Stomach (tissue), 9 donors: ENCODE measurements around the gene ISCA2. TPM values are rescaled to one million over a fixed set of nuclear protein-coding genes. Genes with fewer than 3 reads are reported as not detected.

Source experiments
- DNase-seq, 2 donors: peaks; one replicate each; pipeline versions ENCODE4 v3.0.0 to v3.0.0-alpha.2; 2013 to 2019
- H3K27ac ChIP-seq, 5 donors: fragments of 200-600 bp in 4 of 5; sonication (generic) in 4 of 5; one replicate each; pipeline ENCODE4 v1.5.1; 2013 to 2019; ENCODE audit warnings: mild to moderate bottlenecking in 1 of 5, moderate library complexity in 1 of 5
- H3K27me3 ChIP-seq, 3 donors: fragments of 200-600 bp; sonication (generic); one replicate each; pipeline ENCODE4 v1.5.1; 2017 to 2019; ENCODE audit warnings: mixed run types in 1 of 3
- H3K36me3 ChIP-seq, 4 donors: fragments of 200-600 bp; sonication (generic); 1 replicate in 3 of 4; 2 replicates in 1 of 4; pipeline ENCODE4 v1.5.1; 2016 to 2019
- H3K4me1 ChIP-seq, 4 donors: fragments of 200-600 bp; sonication (generic); one replicate each; pipeline ENCODE4 v1.5.1; 2016 to 2019
- H3K4me3 ChIP-seq, 4 donors: fragments of 200-600 bp; sonication (generic) in 3 of 4; one replicate each; pipeline ENCODE4 v1.5.1; 2016 to 2019; ENCODE audit warnings: mild to moderate bottlenecking in 1 of 4
- H3K9me3 ChIP-seq, 4 donors: fragments of 200-600 bp; sonication (generic); one replicate each; pipeline ENCODE4 v1.5.1; 2016 to 2019
- CTCF ChIP-seq, 7 experiments: fragments of 450-650 bp in 4 of 7; fragments of 200-600 bp in 3 of 7; sonication (generic) in 3 of 7; IDR thresholded peaks; one replicate each; pipeline ENCODE4 v1.5.1; 2016 to 2019; ENCODE audit warnings: antibody characterized with exemption in 7 of 7, control low read depth in 2 of 7, mild to moderate bottlenecking in 1 of 7
- EP300 ChIP-seq: sonication (generic); formaldehyde crosslinking; IDR thresholded peaks from one replicate; pipeline ENCODE4 v1.6.1; 2017; ENCODE audit warnings: antibody characterized with exemption
- POLR2A ChIP-seq, 4 donors: fragments of 450-650 bp; IDR thresholded peaks; one replicate each; pipeline ENCODE4 v1.6.1; 2016; ENCODE audit warnings: antibody characterized with exemption in 4 of 4, control low read depth in 2 of 4, mild to moderate bottlenecking in 1 of 4, moderate library complexity in 1 of 4
- POLR2AphosphoS5 ChIP-seq, 3 donors: sonication (generic); formaldehyde crosslinking; IDR thresholded peaks; one replicate each; pipeline ENCODE4 v1.6.1; 2016; ENCODE audit warnings: antibody characterized with exemption in 3 of 3
- WGBS, 5 donors: extraction: QIAGEN DNeasy Blood & Tissue Kit in 3 of 5; methylation state at CpG; one replicate each; pipeline versions ENCODE4 v1.1.5 to v1.1.7; 2013 to 2018; 5-methylcytosine and 5-hydroxymethylcytosine counted together
- intact Hi-C: fragments of 100-400 bp; cut with DNase I; formaldehyde crosslinking; loops from one replicate; pipeline ENCODE4 v1.15.1; 2023; ENCODE audit warnings: low total_unique reads
- polyA plus RNA-seq, 3 donors: library from polyadenylated mRNA; stranded (reverse); fragments of 200-250 nt; gene quantifications; one replicate each; pipeline ENCODE4 v1.2.3, GENCODE V29; 2013
- total RNA-seq, 5 donors: library from RNA; depleted of rRNA; stranded (reverse); fragments of >200 nt; gene quantifications; one replicate each; pipeline versions ENCODE4 v1.1.0 to v1.2.3, GENCODE V29; 2014 to 2016
- donor health status: healthy with polysubstance abuse.
- donor health status: Bipolar disorder and iron deficiency.
- donor health status: healthy.

Gene ISCA2
- total and polyA plus RNA-seq, 8 donors: 15.2 to 34.3 (median 25.0) TPM; not detected in 2

- intact Hi-C loops: no loop called here
- H3K27ac ChIP-seq: peak overlapping the region in 1 of 5 donors; percentile 93
- H3K9me3 ChIP-seq: no peaks in the 10 kb centered on the region
- H3K27me3 ChIP-seq: no peaks in the 10 kb centered on the region
- H3K36me3 ChIP-seq: peaks cover 0 to 33% (median 12%) of the 10 kb centered on the region in 4 donors
- 40 to 75% (median 60%) methylated on average over 2 of the region's 2 CpGs for WGBS, 5 donors
- H3K4me1 ChIP-seq: peaks cover 11 to 41% (median 22%) of the 10 kb centered on the region in 4 donors
- TF ChIP-seq POLR2AphosphoS5 (IDR thresholded peaks at IDR 0.05): no peak
- no peak for TF ChIP-seq POLR2A (IDR thresholded peaks at IDR 0.05)
- no peak overlapping the region for H3K4me3 ChIP-seq
- DNase-seq: no peak
Measured at GRCh38 chr14:74495356-74495755, 1.8 kb downstream of the ISCA2 start.

DNA sequence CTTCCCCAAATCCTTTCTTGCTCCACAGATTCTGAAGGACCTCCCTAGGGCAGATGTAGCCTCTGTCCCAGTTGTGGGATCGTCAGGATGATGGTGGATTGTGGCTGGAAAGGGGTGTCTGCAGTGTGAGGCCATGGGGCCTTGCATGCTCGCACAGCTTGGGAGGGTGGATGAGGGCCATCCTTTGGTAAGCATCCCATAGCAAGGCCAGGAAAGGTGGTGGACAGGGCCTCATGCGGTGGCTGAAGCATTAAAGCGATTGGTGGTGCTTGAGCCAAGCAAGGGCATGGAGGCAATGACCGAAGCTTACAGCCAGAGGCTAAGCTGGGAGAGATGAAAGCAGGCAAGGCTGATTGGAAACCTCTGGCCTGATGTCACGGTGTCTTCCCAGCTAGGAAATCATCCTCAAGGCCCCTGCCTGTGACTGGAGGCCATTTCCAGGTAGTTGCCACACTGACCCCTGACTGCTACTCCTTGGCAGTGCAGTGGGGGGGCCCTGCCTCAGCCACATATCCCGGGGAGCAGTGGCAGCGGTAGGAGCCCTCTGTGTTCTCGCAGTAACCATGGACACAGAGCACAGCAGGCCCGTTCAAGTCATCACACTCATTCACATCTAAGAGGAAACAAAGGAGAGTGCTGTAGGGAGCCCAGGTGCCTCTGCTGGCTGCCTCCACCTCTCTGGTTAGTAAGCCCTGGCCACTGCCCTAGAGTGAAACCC is 7.0 kb downstream of the ISCA2 start:
- 80 to 92% (median 83%) methylated on average over 6 to 10 of the region's 10 CpGs for WGBS, 5 donors
- TF ChIP-seq POLR2A (IDR thresholded peaks at IDR 0.05) (no peak), EP300 (no peak), POLR2AphosphoS5 (IDR thresholded peaks at IDR 0.05) (no peak), CTCF (IDR thresholded peaks at IDR 0.05) (no peak)
- H3K4me3 ChIP-seq: no peak overlapping the region
- DNase-seq: no peak
- intact Hi-C loops: loop anchor here (5.0 kb wide), 1 partner anchor 112 kb away; the partner anchor contains the start of gene LTBP2
- H3K27ac ChIP-seq: peak overlapping the region in 1 of 5 donors; percentile 66
- peaks cover 0 to 56% (median 27%) of the 10 kb centered on the region in 4 donors for H3K36me3 ChIP-seq
- peaks cover 0 to 14% (median 8%) of the 10 kb centered on the region in 4 donors for H3K4me1 ChIP-seq
- H3K9me3 ChIP-seq: no peaks in the 10 kb centered on the region
- H3K27me3 ChIP-seq: no peaks in the 10 kb centered on the region

GRCh38 chr14:74501135-74501614 is 7.6 kb downstream of the ISCA2 start:
- peak in 5 of 7 experiments; percentile 26 to 59 (median 51) for TF ChIP-seq CTCF (IDR thresholded peaks at IDR 0.05)
- TF ChIP-seq POLR2AphosphoS5 (IDR thresholded peaks at IDR 0.05): peak in 1 of 3 donors; percentile 22
- TF ChIP-seq EP300: no peak
- TF ChIP-seq POLR2A (IDR thresholded peaks at IDR 0.05): no peak
- Histone ChIP-seq H3K27me3 (no peaks in the 10 kb centered on the region), H3K27ac (peak overlapping the region in 1 of 5 donors; percentile 66), H3K4me3 (no peak overlapping the region), H3K4me1 (peaks cover 0 to 14% (median 8%) of the 10 kb centered on the region in 4 donors), H3K9me3 (no peaks in the 10 kb centered on the region), H3K36me3 (peaks cover 0 to 50% (median 27%) of the 10 kb centered on the region in 4 donors)
- peak; percentile 70 to 92 for DNase-seq
- WGBS, 5 donors: 37 to 56% (median 43%) methylated on average over 16 of the region's 16 CpGs
- intact Hi-C loops: loop anchor here (5.0 kb wide), 1 partner anchor 111 kb away; the partner anchor contains the start of gene LTBP2

- 56 to 71% (median 60%) methylated on average over 5 of the region's 5 CpGs for WGBS, 5 donors
- intact Hi-C loops: loop anchor here (5.0 kb wide), 1 partner anchor 111 kb away; the partner anchor contains the start of gene LTBP2
- Histone ChIP-seq H3K4me1 (peaks cover 0 to 14% (median 8%) of the 10 kb centered on the region in 4 donors), H3K9me3 (no peaks in the 10 kb centered on the region), H3K27ac (peak overlapping the region in 1 of 5 donors; percentile 66), H3K27me3 (no peaks in the 10 kb centered on the region), H3K36me3 (peaks cover 0 to 50% (median 25%) of the 10 kb centered on the region in 4 donors), H3K4me3 (no peak overlapping the region)
- no peak for DNase-seq
- no peak for TF ChIP-seq POLR2A (IDR thresholded peaks at IDR 0.05)
- TF ChIP-seq CTCF (IDR thresholded peaks at IDR 0.05): no peak
- TF ChIP-seq EP300: no peak
- no peak for TF ChIP-seq POLR2AphosphoS5 (IDR thresholded peaks at IDR 0.05)
Measured at GRCh38 chr14:74501691-74502090, 8.1 kb downstream of the ISCA2 start.
